ENCODE measurements around the gene PPIF. TPM values are rescaled to one million over a fixed set of nuclear protein-coding genes. Genes with fewer than 3 reads are reported as not detected.
A peak's percentile ranks its signal among the peaks of the same experiment; 100 is the strongest.

PPIF gene
- polyA plus RNA-seq, 1 donor (not counting 4 experiments of a cell fraction or from before 2014, with no cell fraction given), result 71.3 TPM

GRCh38 chr10:79314761-79315601 lies 32.3 kb upstream of the PPIF start:
- peak overlapping the region; percentile 22 for H3K4me2 ChIP-seq (ENCODE audit: control insufficient read depth, extremely low read depth, insufficient read depth, low read depth, low read length)
- H3K36me3 ChIP-seq (ENCODE audit: control insufficient read depth in 2 of 2, extremely low read depth in 1 of 2, insufficient read depth in 2 of 2, low read length in 2 of 2), result peaks cover 0 to 7% of the 10 kb centered on the region in 2 experiments
- H3K27me3 ChIP-seq (ENCODE audit: control insufficient read depth, extremely low read depth, insufficient read depth, low read length), result no peaks in the 10 kb centered on the region
- no peaks in the 10 kb centered on the region for H4K20me1 ChIP-seq (ENCODE audit: control insufficient read depth, extremely low read depth, insufficient read depth, low read length)
- no peak overlapping the region for H3K9ac ChIP-seq (ENCODE audit: control insufficient read depth, extremely low read depth, insufficient read depth, low read length)
- H2AFZ ChIP-seq (ENCODE audit: control insufficient read depth, low read length), result no peak overlapping the region
- DNase-seq (ENCODE audit: low read depth, low spot score) (no peak), FAIRE-seq (peak; percentile 49)
- no peaks in the 10 kb centered on the region for H3K9me1 ChIP-seq (ENCODE audit: control insufficient read depth, extremely low read depth, insufficient read depth, low read length)
- no peak overlapping the region for H3K4me3 ChIP-seq (ENCODE audit: control insufficient read depth in 2 of 3, extremely low read depth in 1 of 3, insufficient read depth in 2 of 3, low read depth in 1 of 3, low read length in 3 of 3)
- peaks cover 31% of the 10 kb centered on the region for H3K4me1 ChIP-seq (ENCODE audit: control insufficient read depth, extremely low read depth, insufficient read depth, low read length)
- TF ChIP-seq EZH2 (IDR thresholded peaks at IDR 0.05; ENCODE audit: low read length) (no peak), CTCF (optimal IDR thresholded peaks at IDR 0.05 in 1 of 3, IDR thresholded peaks at IDR 0.05 in 1 of 3, conservative IDR thresholded peaks at IDR 0.05 in 1 of 3; ENCODE audit: extremely low read depth in 1 of 3, insufficient read depth in 2 of 3, low read length in 3 of 3) (no peak)
- dilution Hi-C loops (cut with MboI; ENCODE audit: extremely low pct_ligation_motif_present, low sequenced_read_pairs), result no loop called here
- no peak overlapping the region for H3K27ac ChIP-seq (ENCODE audit: control insufficient read depth, insufficient read depth, low read length)
- H3K9me3 ChIP-seq (ENCODE audit: control insufficient read depth, low read depth, low read length), result no peaks in the 10 kb centered on the region
- no peaks in the 10 kb centered on the region for H3K79me2 ChIP-seq (ENCODE audit: control insufficient read depth, insufficient read depth, low read length)

GRCh38 chr10:79315602-79315920 lies 31.7 kb upstream of the PPIF start:
- no peak for FAIRE-seq
- no peaks in the 10 kb centered on the region for H3K9me1 ChIP-seq (ENCODE audit: control insufficient read depth, extremely low read depth, insufficient read depth, low read length)
- no peaks in the 10 kb centered on the region for H3K9me3 ChIP-seq (ENCODE audit: control insufficient read depth, low read depth, low read length)
- H3K4me1 ChIP-seq (ENCODE audit: control insufficient read depth, extremely low read depth, insufficient read depth, low read length), result peaks cover 37% of the 10 kb centered on the region
- no peaks in the 10 kb centered on the region for H4K20me1 ChIP-seq (ENCODE audit: control insufficient read depth, extremely low read depth, insufficient read depth, low read length)
- H3K27me3 ChIP-seq (ENCODE audit: control insufficient read depth, extremely low read depth, insufficient read depth, low read length), result no peaks in the 10 kb centered on the region
- H3K27ac ChIP-seq (ENCODE audit: control insufficient read depth, insufficient read depth, low read length), result no peak overlapping the region
- H2AFZ ChIP-seq (ENCODE audit: control insufficient read depth, low read length), result no peak overlapping the region
- TF ChIP-seq EZH2 (IDR thresholded peaks at IDR 0.05; ENCODE audit: low read length) (no peak), CTCF (optimal IDR thresholded peaks at IDR 0.05 in 1 of 3, IDR thresholded peaks at IDR 0.05 in 1 of 3, conservative IDR thresholded peaks at IDR 0.05 in 1 of 3; ENCODE audit: extremely low read depth in 1 of 3, insufficient read depth in 2 of 3, low read length in 3 of 3) (no peak)
- no peak overlapping the region for H3K9ac ChIP-seq (ENCODE audit: control insufficient read depth, extremely low read depth, insufficient read depth, low read length)
- H3K4me2 ChIP-seq (ENCODE audit: control insufficient read depth, extremely low read depth, insufficient read depth, low read depth, low read length), result no peak overlapping the region
- DNase-seq (ENCODE audit: low read depth, low spot score), result no peak
- no peak overlapping the region for H3K4me3 ChIP-seq (ENCODE audit: control insufficient read depth in 2 of 3, extremely low read depth in 1 of 3, insufficient read depth in 2 of 3, low read depth in 1 of 3, low read length in 3 of 3)
- H3K36me3 ChIP-seq (ENCODE audit: control insufficient read depth in 2 of 2, extremely low read depth in 1 of 2, insufficient read depth in 2 of 2, low read length in 2 of 2), result peaks cover 0 to 7% of the 10 kb centered on the region in 2 experiments
- no peaks in the 10 kb centered on the region for H3K79me2 ChIP-seq (ENCODE audit: control insufficient read depth, insufficient read depth, low read length)
- dilution Hi-C loops (cut with MboI; ENCODE audit: extremely low pct_ligation_motif_present, low sequenced_read_pairs), result no loop called here

Measured in keratinocyte (primary cell).